NCI-H2107 treated with DMSO at 0.1 percent for 48 hours (cell line): ENCODE results near the gene ALG1L2.
"Not testable (repeated sequence)": the region's sequence is repeated elsewhere in the genome, so short reads cannot be mapped to it uniquely, and the experiment has no call there.

Source experiments
- DNase-seq: peaks from one replicate; lab custom pipeline; 2025; ENCODE audit not compliant: unreplicated experiment; lab: John Stamatoyannopoulos, UW

The ALG1L2 gene

DNA sequence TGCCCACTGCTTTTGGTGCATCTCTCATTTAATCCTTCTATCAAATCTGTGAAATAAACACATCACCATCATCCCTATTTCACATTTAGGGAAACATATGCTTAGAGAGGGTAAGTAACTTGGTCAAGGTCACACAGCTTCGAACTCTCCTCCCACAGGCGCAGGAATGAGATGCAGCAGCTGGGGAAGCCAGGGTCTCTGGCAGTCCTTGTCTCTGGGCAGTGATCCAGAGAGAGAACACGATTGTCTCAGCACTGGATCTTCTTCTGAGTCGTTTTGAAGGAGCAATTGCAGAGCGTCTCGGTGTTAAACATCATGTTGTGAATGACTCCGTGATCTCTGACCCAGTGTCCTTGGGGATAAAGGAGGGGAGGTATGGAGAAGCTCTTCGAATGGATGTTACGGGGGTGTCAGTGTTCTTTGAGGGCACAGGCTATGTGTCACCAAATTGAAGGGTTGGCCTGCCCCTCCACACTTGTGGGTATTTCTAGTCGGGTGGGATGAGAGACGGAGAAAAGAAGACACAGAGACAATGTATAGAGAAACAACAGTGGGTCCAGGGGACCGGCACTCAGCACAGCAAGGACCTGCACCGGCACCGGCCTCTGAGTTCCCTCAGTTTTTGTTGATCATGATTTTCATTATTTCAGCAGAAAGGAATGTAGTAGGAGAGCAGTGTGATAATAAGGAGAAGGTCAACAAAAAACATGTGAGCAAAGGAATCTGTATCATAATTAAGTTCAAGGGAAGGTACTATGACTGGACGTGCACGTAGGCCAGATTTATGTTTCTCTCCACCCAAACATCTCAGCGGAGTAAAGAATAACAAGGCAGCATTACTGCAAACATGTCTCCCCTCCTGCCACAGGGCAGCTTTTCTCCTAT, 41.5 kb downstream of the ALG1L2 start:
- not testable (repeated sequence) for DNase-seq

DNA sequence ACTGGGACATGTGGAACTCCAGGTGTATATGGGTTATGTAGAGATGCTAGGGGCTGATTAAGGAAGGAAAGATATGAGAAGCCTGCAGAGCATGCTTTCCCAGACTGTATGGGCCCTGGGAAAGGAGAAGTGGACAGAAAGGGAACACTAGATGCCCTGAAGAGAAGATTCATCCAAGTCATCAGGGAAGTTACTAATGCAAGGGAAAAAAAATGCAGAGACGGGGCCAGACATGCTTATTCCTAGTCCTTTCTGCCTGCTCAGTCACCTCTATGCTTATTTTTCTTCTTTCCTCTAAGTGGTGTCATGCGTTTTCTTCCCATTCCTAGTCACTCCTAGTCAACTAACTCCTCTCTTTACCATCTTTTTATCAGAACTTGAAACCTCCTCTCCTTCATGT, 43.8 kb downstream of the ALG1L2 start:
- not testable (repeated sequence) for DNase-seq

DNA sequence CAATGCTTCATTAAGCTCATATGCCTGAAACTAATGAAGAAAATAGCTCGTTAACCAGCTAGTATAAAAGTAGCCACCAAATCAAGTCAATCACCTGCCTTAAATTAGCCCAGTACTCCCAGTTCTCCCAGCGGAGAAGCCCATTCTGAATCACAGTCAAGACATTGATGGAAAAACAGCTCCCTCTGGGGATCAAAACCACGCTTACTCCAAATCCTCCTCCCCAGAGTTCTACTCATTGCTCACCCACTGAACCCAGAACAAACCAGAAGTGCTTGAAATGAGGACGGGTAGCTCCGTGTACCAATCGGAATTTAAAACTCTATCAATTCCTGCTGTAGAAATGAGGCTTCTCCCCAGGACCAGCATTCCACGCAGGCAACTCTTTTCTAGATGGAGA, 54.7 kb downstream of the ALG1L2 start:
- DNase-seq = not testable (repeated sequence)

DNA sequence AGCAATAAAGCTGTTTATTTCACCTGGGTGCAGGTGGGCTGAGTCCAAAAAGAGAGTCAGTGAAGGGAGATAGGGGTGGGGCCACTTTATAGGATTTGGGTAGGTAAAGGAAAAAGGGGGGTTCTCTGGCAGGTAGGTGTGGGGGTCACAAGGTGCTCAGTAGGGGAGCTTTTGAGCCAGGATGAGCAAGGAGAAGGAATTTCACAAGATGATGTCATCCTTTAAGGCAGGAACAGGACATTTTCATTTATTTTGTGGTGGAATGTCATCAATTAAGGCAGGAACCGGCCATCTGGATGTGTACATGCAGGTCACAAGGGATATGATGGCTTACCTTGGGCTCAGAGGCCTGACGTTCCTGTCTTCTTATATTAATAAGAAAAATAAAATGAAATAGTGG, 56.1 kb downstream of the ALG1L2 start:
- not testable (repeated sequence) for DNase-seq

DNA sequence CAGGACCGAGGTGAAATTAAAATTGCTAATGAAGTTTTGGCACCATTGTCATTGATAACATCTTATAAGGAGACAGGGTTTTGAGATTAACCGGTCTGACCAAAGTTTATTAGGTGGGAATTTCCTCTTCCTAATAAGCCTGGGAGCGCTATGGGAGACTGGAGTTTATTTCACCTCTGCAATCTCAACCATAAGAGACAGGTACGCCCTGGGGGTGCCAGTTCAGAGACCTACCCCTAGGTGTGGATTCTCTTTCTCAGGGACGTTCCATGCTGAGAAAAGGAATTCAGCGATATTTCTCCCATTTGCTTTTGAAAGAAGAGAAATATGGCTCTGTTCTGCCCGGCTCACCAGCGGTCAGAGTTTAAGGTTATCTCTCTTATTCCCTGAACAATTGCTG, 57.4 kb downstream of the ALG1L2 start:
- DNase-seq = not testable (repeated sequence)

DNA sequence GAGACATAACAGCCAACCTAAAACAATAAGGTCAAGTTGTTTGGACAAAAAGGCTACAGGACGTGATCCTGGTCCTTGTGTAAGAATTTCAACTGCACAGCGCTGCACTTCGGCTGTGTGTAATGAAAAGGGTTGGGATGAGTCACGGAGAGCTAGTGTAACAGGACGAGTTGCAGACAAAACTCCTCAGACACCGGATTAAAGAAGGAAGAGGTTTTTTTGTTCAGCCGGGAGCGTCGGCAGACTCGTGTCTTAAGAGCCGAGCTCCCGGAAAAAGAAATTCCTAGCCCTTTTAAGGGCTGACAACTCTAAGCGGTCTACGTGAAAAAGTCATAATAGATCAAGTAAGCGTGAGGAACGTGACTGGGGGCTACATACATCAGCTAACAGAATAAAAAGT, 59.1 kb downstream of the ALG1L2 start:
- DNase-seq = not testable (repeated sequence)

DNA sequence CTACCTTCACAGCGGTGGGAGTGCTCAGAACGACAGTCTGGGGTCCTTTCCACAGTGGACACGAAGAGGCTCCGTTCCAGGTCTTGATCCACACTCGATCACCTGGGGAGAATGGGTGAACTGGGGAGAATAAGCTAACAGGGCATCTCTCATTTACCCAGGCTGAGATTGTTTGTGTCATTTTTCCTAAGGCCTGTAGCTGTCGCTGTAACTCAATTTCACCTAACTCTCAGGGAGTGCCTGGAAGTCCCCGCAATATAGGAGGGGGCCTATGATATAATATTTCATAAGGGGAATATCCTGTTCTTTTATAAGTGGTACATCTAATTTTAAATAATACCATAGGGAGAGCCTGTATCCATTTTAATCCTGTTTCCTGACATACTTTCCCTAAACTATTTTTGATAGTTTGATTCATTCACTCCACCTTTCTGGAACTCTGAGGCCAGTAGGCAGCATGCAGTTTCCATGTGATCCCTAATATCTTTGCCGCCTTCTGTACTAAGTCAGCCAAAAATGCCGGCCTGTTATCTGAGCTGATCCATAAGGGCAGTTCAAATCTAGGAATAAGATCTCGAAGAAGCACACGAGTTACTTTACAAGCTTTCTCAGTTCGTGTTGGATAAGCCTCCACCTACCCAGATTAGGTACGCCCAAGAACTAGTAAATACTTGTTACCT, 62.2 kb downstream of the ALG1L2 start:
- DNase-seq = not testable (repeated sequence)

DNA sequence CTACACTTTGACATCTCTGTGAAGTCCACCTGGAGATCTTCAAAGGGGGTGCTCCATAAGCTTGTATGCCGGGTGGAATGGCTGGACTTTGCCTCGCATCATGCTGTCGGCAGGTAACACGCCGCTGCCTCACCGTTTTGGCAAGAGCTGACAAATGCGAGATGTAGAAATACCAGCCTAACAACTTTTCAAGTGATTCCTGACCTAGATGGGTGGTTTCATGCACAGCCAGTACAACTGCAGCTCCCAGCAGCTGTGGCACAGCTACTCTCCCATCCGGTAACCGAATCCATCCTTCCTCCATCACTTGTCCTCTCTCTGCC, 62.7 kb downstream of the ALG1L2 start:
- not testable (repeated sequence) for DNase-seq

DNA sequence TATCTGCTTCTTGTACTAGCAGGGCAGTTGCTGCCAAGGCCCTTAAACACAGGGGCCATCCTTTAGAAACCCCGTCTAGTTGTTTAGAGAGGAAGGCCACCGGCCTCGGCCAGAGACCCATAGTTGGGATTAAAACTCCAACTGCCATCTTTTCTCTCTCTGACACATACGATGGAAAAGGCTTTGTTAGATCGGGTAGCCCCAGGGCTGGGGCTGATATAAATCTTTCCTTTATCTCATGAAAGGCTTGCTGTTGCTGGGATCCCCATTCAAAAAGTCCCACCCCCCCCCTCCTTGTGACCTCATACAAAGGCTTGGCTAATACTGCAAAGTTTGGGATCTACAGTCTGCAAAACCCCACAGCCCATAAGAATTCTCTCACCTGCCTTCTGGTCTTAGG, 63.8 kb downstream of the ALG1L2 start:
- DNase-seq = not testable (repeated sequence)

DNA sequence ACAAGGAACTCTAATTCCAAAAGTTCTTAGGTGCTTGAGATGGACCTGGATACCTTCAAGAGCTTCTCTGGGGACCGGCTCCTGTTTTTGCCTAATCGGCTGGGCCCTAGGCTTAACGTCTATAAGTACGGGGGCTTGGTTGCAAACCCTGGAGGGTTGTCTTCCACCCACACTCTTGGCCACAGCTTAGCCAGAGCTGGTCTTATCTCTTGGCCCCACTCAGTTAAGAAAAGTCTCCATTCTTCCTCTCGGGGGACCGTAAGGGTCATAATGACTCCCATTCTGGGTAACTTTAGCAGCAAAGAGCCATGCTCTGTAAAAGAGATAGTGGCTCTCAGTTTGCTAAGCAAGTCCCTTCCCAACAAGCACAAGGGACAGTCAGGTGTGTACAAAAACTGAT, 64.8 kb downstream of the ALG1L2 start:
- not testable (repeated sequence) for DNase-seq
